K562 (cell line): ENCODE results near the gene EQTN. TPM values are rescaled to one million over a fixed set of nuclear protein-coding genes. Genes with fewer than 3 reads are reported as not detected.

ENCODE experiments used
- ATAC-seq: fragments of 200-7000 bp; cut with Tn5 transposase; 3 replicates; pipeline ENCODE4 v1.9.1; 2020; ENCODE audit warnings: moderate library complexity
- Bru-seq: library from RNA; stranded (reverse); fragments of 400-500 nt; gene quantifications from one replicate; lab custom pipeline; 2021; lab: Mats Ljungman, UMichigan
- BruChase-seq, 2 experiments: library from RNA; stranded (reverse); fragments of 400-500 nt; gene quantifications; one replicate each; lab custom pipeline; 2021; lab: Mats Ljungman, UMichigan
- BruUV-seq: library from RNA; stranded (reverse); fragments of 400-500 nt; replicated peaks from 2 replicates; lab custom pipeline; 2021; lab: Mats Ljungman, UMichigan
- CTCF ChIA-PET: fragments of 300-600 bp; formaldehyde crosslinking; extraction: SDS; loops from one replicate; lab custom pipeline; 2021; ENCODE audit warnings: low intra/inter-chr PET ratio; lab: Yijun Ruan, JAX
- POLR2A ChIA-PET: fragments of 300-600, 350-650 bp; sonication (Branson Sonifier 250); formaldehyde crosslinking; extraction: SDS; loops from one replicate; lab custom pipeline; 2021; ENCODE audit warnings: antibody characterized with exemption, inconsistent platforms; lab: Yijun Ruan, JAX
- DNase-seq, 4 experiments: peaks; one replicate each; pipeline versions ENCODE4 v3.0.0 to v3.0.0-alpha.2; 2011 to 2018; ENCODE audit warnings: low spot score in 3 of 4, mixed read lengths in 3 of 4; ENCODE audit errors: extremely low read depth in 1 of 4
- FAIRE-seq: peaks from 2 replicates; lab custom pipeline; 2011; peaks lifted over from hg19 to GRCh38; lab: Jason Lieb, UNC
- H2AFZ ChIP-seq: 2 replicates; pipeline ENCODE4 v1.6.0; 2011; ENCODE audit warnings: low read depth, low read length, control low read depth, inconsistent platforms
- H3K27ac ChIP-seq: fragments of 200-600 bp; 3 replicates; pipeline ENCODE4 v1.8.0; 2011; ENCODE audit warnings: low read depth, mild to moderate bottlenecking, control low read depth, inconsistent platforms, low read length, moderate library complexity, mixed read lengths; ENCODE audit errors: extremely low read depth
- H3K27me3 ChIP-seq, 2 experiments: fragments of 300-600 bp in 1 of 2; 2 replicates in 1 of 2; 3 replicates in 1 of 2; pipeline versions ENCODE4 v1.6.0 to v1.8.0; 2011; ENCODE audit warnings: inconsistent platforms in 2 of 2, low read length in 2 of 2, mild to moderate bottlenecking in 1 of 2, mixed read lengths in 1 of 2, moderate library complexity in 1 of 2; ENCODE audit not compliant: control insufficient read depth in 2 of 2, insufficient read depth in 2 of 2
- H3K36me3 ChIP-seq: fragments of 300-600 bp; 3 replicates; pipeline ENCODE4 v1.8.0; 2011; ENCODE audit warnings: mild to moderate bottlenecking, low read length, inconsistent platforms; ENCODE audit not compliant: control insufficient read depth, insufficient read depth
- H3K4me1 ChIP-seq, 2 experiments: fragments of 200-600 bp in 1 of 2; replicated peaks in 1 of 2; 2 replicates in 1 of 2; 3 replicates in 1 of 2; pipeline versions ENCODE4 v1.5.1 to v1.8.0; 2011; ENCODE audit warnings: inconsistent platforms in 2 of 2, low read length in 2 of 2, mild to moderate bottlenecking in 1 of 2, mixed read lengths in 1 of 2, moderate library complexity in 1 of 2; ENCODE audit not compliant: control insufficient read depth in 2 of 2, insufficient read depth in 2 of 2
- H3K4me2 ChIP-seq: 2 replicates; pipeline ENCODE4 v1.6.1; 2011; ENCODE audit warnings: low read length, control low read depth, inconsistent platforms, mixed read lengths; ENCODE audit not compliant: insufficient read depth
- H3K4me3 ChIP-seq: fragments of 200-600 bp; sonication (generic), shearing (Covaris generic); 2 replicates; pipeline ENCODE4 v1.5.1; 2016; ENCODE audit warnings: control low read depth, inconsistent platforms
- H3K79me2 ChIP-seq: fragments of 200-600 bp; 3 replicates; pipeline ENCODE4 v1.8.0; 2011; ENCODE audit warnings: low read length, inconsistent platforms; ENCODE audit not compliant: control insufficient read depth, insufficient read depth
- H3K9ac ChIP-seq, 2 experiments: 2 replicates each; pipeline versions ENCODE4 v1.6.0 to v1.6.1; 2011; ENCODE audit warnings: low read depth in 2 of 2, low read length in 2 of 2, control low read depth in 1 of 2, inconsistent platforms in 1 of 2, mild to moderate bottlenecking in 1 of 2, mixed read lengths in 1 of 2; ENCODE audit not compliant: insufficient read depth in 1 of 2
- H3K9me1 ChIP-seq: one replicate; pipeline ENCODE4 v1.6.0; 2011; ENCODE audit warnings: inconsistent platforms, mild to moderate bottlenecking, low read length, moderate library complexity; ENCODE audit not compliant: control insufficient read depth, insufficient read depth
- H3K9me3 ChIP-seq: replicated peaks from 2 replicates; pipeline ENCODE4 v1.5.1; 2011; ENCODE audit warnings: low read depth, low read length, inconsistent platforms; ENCODE audit not compliant: control insufficient read depth, insufficient read depth
- H4K20me1 ChIP-seq: replicated peaks from 2 replicates; pipeline ENCODE4 v1.6.1; 2011; ENCODE audit warnings: low read length, inconsistent platforms, mixed read lengths; ENCODE audit not compliant: control insufficient read depth, insufficient read depth
- CEBPB ChIP-seq: fragments of 450-650 bp; IDR thresholded peaks from 2 replicates; pipeline ENCODE4 v1.6.1; 2016; ENCODE audit warnings: missing genetic modification characterization, missing compliant biosample characterization
- RREB1 ChIP-seq: fragments of 250-450 bp; sonication (Bioruptor Pico); IDR thresholded peaks from 2 replicates; pipeline ENCODE4 v1.4.0; 2020
- SOX6 ChIP-seq: fragments of 450-650 bp; IDR thresholded peaks from 2 replicates; pipeline ENCODE4 v1.6.1; 2014; ENCODE audit warnings: mild to moderate bottlenecking
- WGBS: fragments of 100-300 bp; shearing (Covaris generic); methylation state at CpG from one replicate; pipeline ENCODE4 v1.1.6; 2016; ENCODE audit warnings: low coverage, mixed read lengths; ENCODE audit not compliant: insufficient coverage; ENCODE audit errors: missing lambda C conversion rate; 5-methylcytosine and 5-hydroxymethylcytosine counted together
- in situ Hi-C: fragments of 300-500 bp; cut with MboI; formaldehyde crosslinking; loops from 4 replicates; pipeline ENCODE4 v1.15.0; 2018; ENCODE audit warnings: inconsistent platforms, mixed read lengths
- intact Hi-C: fragments of 100-400 bp; cut with micrococcal nuclease; formaldehyde crosslinking; loops from 2 replicates; pipeline ENCODE4 v1.14.2; 2022
- long read RNA-seq, 3 experiments: library from polyadenylated mRNA in 2 of 3; library from RNA in 1 of 3; unstranded in 2 of 3; stranded (forward) in 1 of 3; transcript quantifications; one replicate each; pipeline ENCODE4 v2.0.0, GENCODE V29; 2019 to 2022
- polyA minus RNA-seq, 3 experiments: library from RNA; depleted of rRNA, polyadenylated mRNA; stranded (reverse); fragments of >200 nt; gene quantifications; 2 replicates each; pipeline ENCODE4 v1.2.3, GENCODE V29; 2011
- polyA plus RNA-seq, 8 experiments: library from polyadenylated mRNA; depleted of rRNA in 4 of 8; stranded (reverse) in 5 of 8; unstranded in 3 of 8; fragments of >200 nt; fragmentation: Nextera tagmentation in 2 of 8; fragmentation: Illumina TruSeq in 1 of 8; extraction: Ambion mirVana in 2 of 8; extraction: Trizol in 1 of 8; gene quantifications; 2 replicates each; pipeline versions ENCODE4 v1.2.1 to v1.2.3, GENCODE V29; 2011 to 2014; ENCODE audit warnings: inconsistent platforms in 1 of 8, missing spikeins in 1 of 8
- total RNA-seq, 7 experiments: library from RNA; depleted of rRNA in 6 of 7; stranded (reverse); fragments of >200 nt in 6 of 7; fragmentation: Illumina TruSeq in 2 of 7; extraction: Trizol in 2 of 7; gene quantifications; 2 replicates each; pipeline versions ENCODE4 v1.2.1 to v1.2.3, GENCODE V29; 2011 to 2021; ENCODE audit warnings: low replicate concordance in 1 of 7
- TF ChIP-seq, protein P1 (sequence below): sonication (generic); formaldehyde crosslinking; IDR thresholded peaks from 2 replicates; pipeline ENCODE4 v1.8.1; 2023; ENCODE audit warnings: mild to moderate bottlenecking, missing genetic modification reagents

EQTN gene
- 0.42 and 1.6 TPM in 2 replicates for total RNA-seq (2011; cell fraction: chromatin; rRNA removed; ENCODE audit: low replicate concordance)
- total RNA-seq (2011; cell fraction: nucleolus; rRNA removed), result 0.66 and 0.67 TPM in 2 replicates
- 0.88 TPM in 1 of 2 replicates, not detected in the other for total RNA-seq (2011; cell fraction: nucleoplasm; rRNA removed)
- total RNA-seq (2014; rRNA removed) (not detected in 2 replicates), total RNA-seq (2014; rRNA removed; fragmentation: Illumina TruSeq; extraction: Trizol) (0.15 and 0.29 TPM in 2 replicates), total RNA-seq (2015; rRNA removed; fragmentation: Illumina TruSeq; extraction: Trizol) (0.33 TPM in 1 of 2 replicates, not detected in the other), total RNA-seq (2021) (not detected in 2 replicates), polyA plus RNA-seq (2011; rRNA removed) (0.31 and 0.53 TPM in 2 replicates), polyA plus RNA-seq (2014; fragmentation: Illumina TruSeq; extraction: Trizol) (0.18 and 0.22 TPM in 2 replicates), polyA plus RNA-seq (2014; fragmentation: Nextera tagmentation; extraction: Ambion mirVana) (not detected), polyA plus RNA-seq (2014; rRNA removed) (0.15 TPM in 1 of 2 replicates, not detected in the other), polyA minus RNA-seq (2011; rRNA and poly(A)+ RNA removed) (0.51 and 0.77 TPM in 2 replicates), Bru-seq, nascent RNA (percentile 36 among the genes with signal in this experiment), BruChase-seq, experiment 1, labeled RNA remaining after a 2-hour chase (percentile 38 among the genes with signal in this experiment), BruChase-seq, experiment 2, labeled RNA remaining after a 6-hour chase (percentile 39 among the genes with signal in this experiment)
- 0.09 and 0.10 TPM in 2 replicates for polyA plus RNA-seq (2011; cell fraction: cytosol; rRNA removed)
- 0.48 and 1.5 TPM in 2 replicates for polyA plus RNA-seq (2011; cell fraction: nucleus; rRNA removed)
- 0.16 TPM in 1 of 2 replicates, not detected in the other for polyA plus RNA-seq (2012)
- polyA minus RNA-seq (2011; cell fraction: cytosol; rRNA and poly(A)+ RNA removed), result not detected in 2 replicates
- polyA minus RNA-seq (2011; cell fraction: nucleus; rRNA and poly(A)+ RNA removed), result 1.3 and 2.9 TPM in 2 replicates
- long read RNA-seq, experiment 1, result 0 reads
- long read RNA-seq, experiment 2, result 0 reads
- long read RNA-seq, experiment 3, result 0 reads

DNA sequence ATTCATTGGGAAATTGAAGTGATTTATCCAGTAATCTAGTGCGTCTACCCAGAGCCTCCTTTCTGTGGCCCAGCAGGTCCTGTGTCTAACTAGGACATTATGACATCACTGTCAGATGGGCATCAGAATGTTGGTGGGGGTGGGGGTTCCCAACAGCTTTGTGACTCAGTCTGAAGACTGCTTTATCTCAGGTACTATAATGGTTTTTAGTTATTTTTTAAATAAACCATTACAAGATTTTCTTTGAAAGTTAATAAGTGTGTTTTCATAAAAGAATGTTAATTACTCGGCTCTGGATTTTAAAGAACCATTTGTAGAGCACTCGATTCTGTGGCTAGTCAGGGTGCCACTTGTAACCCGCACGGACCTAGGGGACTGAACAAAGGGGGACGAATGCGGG is at the start of gene EQTN:
EQTN (minus strand) TSS at position 101 of the 400 bp plus-strand sequence; CDS start at position 6, 95 bp downstream.
- ATAC-seq, result no peak
- Histone ChIP-seq H3K9me3 (no peaks in the 10 kb centered on the region), H3K36me3 (no peaks in the 10 kb centered on the region), H3K79me2 (no peaks in the 10 kb centered on the region), H3K9me1 (no peaks in the 10 kb centered on the region), H3K9ac (no peak within 1 kb of the TSS), H3K27ac (no peak within 1 kb of the TSS), H3K27me3 (no peaks in the 10 kb centered on the region), H4K20me1 (no peaks in the 10 kb centered on the region), H3K4me2 (no peak within 1 kb of the TSS), H3K4me1 (no peaks in the 10 kb centered on the region), H2AFZ (no peak within 1 kb of the TSS), H3K4me3 (no peak within 1 kb of the TSS)
- no peak for TF ChIP-seq CEBPB
- no peak for TF ChIP-seq RREB1
- no peak for TF ChIP-seq SOX6
- TF ChIP-seq, protein P1, sequence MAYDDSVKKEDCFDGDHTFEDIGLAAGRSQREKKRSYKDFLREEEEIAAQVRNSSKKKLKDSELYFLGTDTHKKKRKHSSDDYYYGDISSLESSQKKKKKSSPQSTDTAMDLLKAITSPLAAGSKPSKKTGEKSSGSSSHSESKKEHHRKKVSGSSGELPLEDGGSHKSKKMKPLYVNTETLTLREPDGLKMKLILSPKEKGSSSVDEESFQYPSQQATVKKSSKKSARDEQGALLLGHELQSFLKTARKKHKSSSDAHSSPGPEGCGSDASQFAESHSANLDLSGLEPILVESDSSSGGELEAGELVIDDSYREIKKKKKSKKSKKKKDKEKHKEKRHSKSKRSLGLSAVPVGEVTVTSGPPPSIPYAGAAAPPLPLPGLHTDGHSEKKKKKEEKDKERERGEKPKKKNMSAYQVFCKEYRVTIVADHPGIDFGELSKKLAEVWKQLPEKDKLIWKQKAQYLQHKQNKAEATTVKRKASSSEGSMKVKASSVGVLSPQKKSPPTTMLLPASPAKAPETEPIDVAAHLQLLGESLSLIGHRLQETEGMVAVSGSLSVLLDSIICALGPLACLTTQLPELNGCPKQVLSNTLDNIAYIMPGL (CRISPR knock-in tag), result no peak
- no peak for DNase-seq
- POLR2A ChIA-PET, result no interaction called here
- BruUV-seq, result no TSS peak
- no peak for FAIRE-seq
- intact Hi-C loops, result no loop called here
- in situ Hi-C loops, result no loop called here
- WGBS, result 39% methylated on average over 6 of the region's 7 CpGs
- CTCF ChIA-PET, result no interaction called here
